GM18909 (cell line): ENCODE data around the gene CKS2.

Experiments
- ATAC-seq: cut with Tn5 transposase; IDR thresholded peaks from one replicate; pipeline ENCODE4 v1.9.1; 2021; ENCODE audit warnings: mild to moderate bottlenecking; ENCODE audit not compliant: unreplicated experiment, poor library complexity

CKS2 gene

DNA sequence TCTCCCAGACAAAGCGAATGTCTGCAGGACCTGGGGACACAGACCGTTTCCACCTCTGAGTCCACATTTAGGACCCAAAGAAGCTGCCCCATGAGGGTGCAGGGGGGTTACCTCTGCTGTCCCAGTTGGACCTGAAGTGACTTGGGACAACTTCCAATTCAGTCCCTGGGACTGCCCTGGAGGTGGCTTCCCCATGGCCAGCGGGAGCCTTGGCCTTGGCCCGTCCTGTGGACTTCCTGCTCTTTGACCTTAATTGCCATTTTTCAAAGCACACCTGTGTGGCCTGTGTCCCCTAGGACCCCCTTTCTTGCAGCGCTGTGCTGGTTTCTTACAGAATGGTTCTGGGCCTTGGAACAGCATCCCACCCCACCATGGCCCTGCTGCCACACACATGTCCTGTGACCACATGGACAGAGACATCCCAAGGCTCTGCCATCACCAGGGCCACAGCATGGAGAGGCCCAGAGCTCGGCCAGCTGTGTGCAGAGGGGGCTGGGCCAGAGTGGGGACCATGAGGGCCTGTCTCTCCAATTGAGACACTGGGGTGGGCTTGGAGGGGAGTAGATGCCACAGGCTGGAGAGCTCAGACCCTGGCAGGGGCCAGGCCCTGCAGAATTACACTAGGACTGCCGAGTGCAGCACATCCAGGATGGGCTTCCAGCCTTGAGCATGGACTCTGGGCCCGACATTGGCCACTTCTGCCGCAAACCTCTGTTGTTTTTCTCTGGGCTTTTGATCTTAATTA, 53.1 kb downstream of the CKS2 start:
- no peak for ATAC-seq

GRCh38 chr9:89364666-89365531, 53.9 kb downstream of the CKS2 start:
- ATAC-seq = no peak

DNA sequence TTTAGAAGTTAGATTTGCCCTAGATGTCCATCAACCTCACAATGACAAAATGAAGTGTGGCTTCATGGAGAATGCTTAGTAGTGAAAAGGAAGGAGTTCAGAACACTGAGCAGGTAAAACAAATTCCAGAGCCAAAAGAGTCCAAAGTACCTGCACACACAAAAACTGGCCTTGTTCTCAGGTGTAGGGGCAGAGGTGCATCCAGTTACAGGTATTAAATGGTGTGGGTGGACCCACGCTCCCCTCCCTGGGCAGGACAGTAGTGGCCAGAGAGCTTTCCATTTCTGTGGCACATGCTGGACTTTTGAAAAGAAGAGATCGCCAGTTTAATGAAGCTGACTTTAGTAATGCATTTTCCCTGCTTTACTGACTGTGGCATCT, 54.5 kb downstream of the CKS2 start:
- no peak for ATAC-seq
